ENCODE results near the gene HSPB1.
A peak's percentile ranks its signal among the peaks of the same experiment; 100 is the strongest.

HSPB1 gene

GRCh38 chr7:76300166-76300731 is 2.2 kb upstream of the HSPB1 start:
- Histone ChIP-seq H3K79me2 (ENCODE audit: insufficient read depth, low read length) (peaks cover 15% of the 10 kb centered on the region; the same call in 1 of the 2 replicates), H3K4me2 (ENCODE audit: low read depth, low read length, poor library complexity, severe bottlenecking) (no peak overlapping the region), H3F3A (ENCODE audit: low read depth) (no peaks in the 10 kb centered on the region), H3K4me3 (ENCODE audit: low read length, poor library complexity, severe bottlenecking) (no peak overlapping the region), H3K9me3 (ENCODE audit: insufficient read depth, low read depth, low read length) (no peaks in the 10 kb centered on the region), H3K36me3 (ENCODE audit: insufficient read depth, low read length) (no peaks in the 10 kb centered on the region), H4K20me1 (ENCODE audit: insufficient read depth, low read length, poor library complexity, severe bottlenecking) (no peaks in the 10 kb centered on the region), H3K4me1 (ENCODE audit: insufficient read depth, low read length, poor library complexity, severe bottlenecking) (peaks cover 15% of the 10 kb centered on the region), H3K9me2 (replicated peaks; ENCODE audit: low read depth, low read length) (no peaks in the 10 kb centered on the region), H2AFZ (ENCODE audit: low read length) (no peak overlapping the region), H3K27me3 (ENCODE audit: insufficient read depth, low read length, poor library complexity, severe bottlenecking) (no peaks in the 10 kb centered on the region), H3K9ac (ENCODE audit: low read depth, low read length, poor library complexity, severe bottlenecking) (no peak overlapping the region)
- no peak for TF ChIP-seq CTCF (conservative IDR thresholded peaks at IDR 0.05; ENCODE audit: low read length)
- TF ChIP-seq EZH2phosphoT487 (IDR thresholded peaks at IDR 0.05; ENCODE audit: borderline replicate concordance), result no peak

DNA sequence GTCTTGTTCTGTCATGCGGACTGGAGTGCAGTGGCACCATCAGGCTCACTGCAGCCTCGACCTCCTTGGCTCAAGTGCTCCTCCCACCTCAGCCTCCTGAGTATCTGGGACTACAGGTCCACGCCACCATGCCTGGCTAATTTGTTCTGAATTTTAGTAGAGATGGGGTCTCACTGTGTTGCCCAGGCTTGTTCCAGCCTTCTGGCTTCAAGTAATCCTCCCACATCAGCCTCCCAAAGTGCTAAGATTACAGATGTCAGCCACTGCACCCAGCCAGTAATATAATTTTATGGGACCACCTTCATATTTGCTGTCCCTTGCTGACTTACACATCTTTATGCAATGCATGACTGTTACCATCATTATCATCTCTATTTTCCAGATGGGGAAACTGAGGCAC is 1.5 kb upstream of the HSPB1 start:
- Histone ChIP-seq H3K4me1 (ENCODE audit: insufficient read depth, low read length, poor library complexity, severe bottlenecking) (peaks cover 15% of the 10 kb centered on the region), H3K9ac (ENCODE audit: low read depth, low read length, poor library complexity, severe bottlenecking) (no peak overlapping the region), H3K27me3 (ENCODE audit: insufficient read depth, low read length, poor library complexity, severe bottlenecking) (no peaks in the 10 kb centered on the region), H3K9me3 (ENCODE audit: insufficient read depth, low read depth, low read length) (no peaks in the 10 kb centered on the region), H3K4me3 (ENCODE audit: low read length, poor library complexity, severe bottlenecking) (no peak overlapping the region), H3K4me2 (ENCODE audit: low read depth, low read length, poor library complexity, severe bottlenecking) (no peak overlapping the region), H4K20me1 (ENCODE audit: insufficient read depth, low read length, poor library complexity, severe bottlenecking) (no peaks in the 10 kb centered on the region), H2AFZ (ENCODE audit: low read length) (no peak overlapping the region), H3K9me2 (replicated peaks; ENCODE audit: low read depth, low read length) (no peaks in the 10 kb centered on the region), H3F3A (ENCODE audit: low read depth) (no peaks in the 10 kb centered on the region), H3K36me3 (ENCODE audit: insufficient read depth, low read length) (no peaks in the 10 kb centered on the region), H3K79me2 (ENCODE audit: insufficient read depth, low read length) (peaks cover 15% of the 10 kb centered on the region; the same call in 1 of the 2 replicates)
- no peak for TF ChIP-seq CTCF (conservative IDR thresholded peaks at IDR 0.05; ENCODE audit: low read length)
- TF ChIP-seq EZH2phosphoT487 (IDR thresholded peaks at IDR 0.05; ENCODE audit: borderline replicate concordance), result no peak

DNA sequence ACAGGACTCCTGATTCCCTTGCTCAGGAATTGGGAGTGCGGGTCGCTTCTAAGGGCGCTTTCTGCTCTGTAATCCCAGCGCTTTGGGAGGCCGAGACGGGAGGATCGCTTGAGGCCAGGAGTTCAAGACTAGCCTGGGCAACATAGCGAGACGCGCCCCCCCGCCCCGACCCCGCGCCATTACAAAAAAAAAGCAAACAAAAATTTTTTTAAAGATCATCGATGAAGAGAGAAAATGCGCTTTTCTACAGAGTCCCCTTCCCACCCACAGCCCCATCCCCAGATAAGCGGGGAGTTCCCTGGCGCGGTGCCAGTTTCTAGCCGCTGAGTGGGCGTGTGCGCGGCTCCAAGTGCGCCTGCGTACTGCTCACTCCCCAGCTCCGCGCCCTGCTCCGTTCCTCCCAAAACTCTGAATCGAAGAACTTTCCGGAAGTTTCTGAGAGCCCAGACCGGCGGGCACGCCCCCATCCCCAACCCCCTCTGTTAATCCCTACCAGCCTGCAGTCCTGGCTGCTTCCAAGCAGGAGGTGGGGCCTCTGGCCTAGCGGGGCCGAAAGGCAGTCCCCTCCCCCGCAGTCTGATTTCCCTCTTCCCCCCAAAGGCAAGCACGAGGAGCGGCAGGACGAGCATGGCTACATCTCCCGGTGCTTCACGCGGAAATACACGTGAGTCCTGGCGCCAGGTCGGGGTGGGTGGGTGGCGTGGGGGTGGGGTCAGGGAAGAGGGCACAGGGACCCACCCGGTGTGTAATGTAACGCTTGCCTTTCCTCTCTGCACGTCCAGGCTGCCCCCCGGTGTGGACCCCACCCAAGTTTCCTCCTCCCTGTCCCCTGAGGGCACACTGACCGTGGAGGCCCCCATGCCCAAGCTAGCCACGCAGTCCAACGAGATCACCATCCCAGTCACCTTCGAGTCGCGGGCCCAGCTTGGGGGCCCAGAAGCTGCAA is 1.0 kb downstream of the HSPB1 start:
- Histone ChIP-seq H3K4me1 (ENCODE audit: insufficient read depth, low read length, poor library complexity, severe bottlenecking) (peaks cover 15% of the 10 kb centered on the region), H3K4me3 (ENCODE audit: low read length, poor library complexity, severe bottlenecking) (peak overlapping the region; percentile 75), H2AFZ (ENCODE audit: low read length) (peak overlapping the region; percentile 92), H3F3A (ENCODE audit: low read depth) (no peaks in the 10 kb centered on the region), H3K4me2 (ENCODE audit: low read depth, low read length, poor library complexity, severe bottlenecking) (peak overlapping the region; percentile 81), H3K9me2 (replicated peaks; ENCODE audit: low read depth, low read length) (no peaks in the 10 kb centered on the region), H4K20me1 (ENCODE audit: insufficient read depth, low read length, poor library complexity, severe bottlenecking) (no peaks in the 10 kb centered on the region), H3K9me3 (ENCODE audit: insufficient read depth, low read depth, low read length) (no peaks in the 10 kb centered on the region), H3K9ac (ENCODE audit: low read depth, low read length, poor library complexity, severe bottlenecking) (peak overlapping the region; percentile 86), H3K27me3 (ENCODE audit: insufficient read depth, low read length, poor library complexity, severe bottlenecking) (no peaks in the 10 kb centered on the region), H3K36me3 (ENCODE audit: insufficient read depth, low read length) (no peaks in the 10 kb centered on the region), H3K79me2 (ENCODE audit: insufficient read depth, low read length) (peaks cover 15% of the 10 kb centered on the region; the same call in 1 of the 2 replicates)
- TF ChIP-seq CTCF (conservative IDR thresholded peaks at IDR 0.05; ENCODE audit: low read length) (no peak), EZH2phosphoT487 (IDR thresholded peaks at IDR 0.05; ENCODE audit: borderline replicate concordance) (no peak)

Measured in Loucy (cell line).